Measurements from ENCODE around the gene PNO1. TPM values are rescaled to one million over a fixed set of nuclear protein-coding genes. Genes with fewer than 3 reads are reported as not detected.
A peak's percentile ranks its signal among the peaks of the same experiment; 100 is the strongest.

PNO1 gene
- total and polyA plus RNA-seq, 2 donors (not counting 3 experiments of a cell fraction or from before 2014, with no cell fraction given), result 9.4 to 25.6 TPM

- DNase-seq (ENCODE audit: low read depth, low spot score) (peak; percentile 37), FAIRE-seq (no peak)
- no peaks in the 10 kb centered on the region for H3K9me3 ChIP-seq (replicated peaks; ENCODE audit: control insufficient read depth, insufficient read depth, low read length)
- no peak overlapping the region for H3K27ac ChIP-seq (ENCODE audit: insufficient read depth, low read depth, low read length)
- H3K9ac ChIP-seq (replicated peaks; ENCODE audit: extremely low read depth, insufficient read depth, low read length), result no peak overlapping the region
- dilution Hi-C loops (cut with MboI; ENCODE audit: extremely low pct_ligation_motif_present, low sequenced_read_pairs) (no loop called here), intact Hi-C loops (cut with micrococcal nuclease) (loop anchor here (1.0 kb wide), 1 partner anchor 63 kb away; no protein-coding TSS in a partner anchor)
- BruUV-seq (replicated peaks), result no TSS peak
- H3K4me2 ChIP-seq (ENCODE audit: insufficient read depth, low read length), result no peak overlapping the region
- H3K9me1 ChIP-seq (replicated peaks; ENCODE audit: control insufficient read depth, extremely low read depth, insufficient read depth, low read length), result no peaks in the 10 kb centered on the region
- peaks cover 3% of the 10 kb centered on the region for H4K20me1 ChIP-seq (replicated peaks; ENCODE audit: control insufficient read depth, extremely low read depth, insufficient read depth, low read length)
- no peak overlapping the region for H2AFZ ChIP-seq (ENCODE audit: low read depth, low read length)
- TF ChIP-seq, protein P1, sequence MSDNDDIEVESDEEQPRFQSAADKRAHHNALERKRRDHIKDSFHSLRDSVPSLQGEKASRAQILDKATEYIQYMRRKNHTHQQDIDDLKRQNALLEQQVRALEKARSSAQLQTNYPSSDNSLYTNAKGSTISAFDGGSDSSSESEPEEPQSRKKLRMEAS (IDR thresholded peaks at IDR 0.05; ENCODE audit: insufficient read depth, insufficient read length), result no peak
- TF ChIP-seq, protein P2, sequence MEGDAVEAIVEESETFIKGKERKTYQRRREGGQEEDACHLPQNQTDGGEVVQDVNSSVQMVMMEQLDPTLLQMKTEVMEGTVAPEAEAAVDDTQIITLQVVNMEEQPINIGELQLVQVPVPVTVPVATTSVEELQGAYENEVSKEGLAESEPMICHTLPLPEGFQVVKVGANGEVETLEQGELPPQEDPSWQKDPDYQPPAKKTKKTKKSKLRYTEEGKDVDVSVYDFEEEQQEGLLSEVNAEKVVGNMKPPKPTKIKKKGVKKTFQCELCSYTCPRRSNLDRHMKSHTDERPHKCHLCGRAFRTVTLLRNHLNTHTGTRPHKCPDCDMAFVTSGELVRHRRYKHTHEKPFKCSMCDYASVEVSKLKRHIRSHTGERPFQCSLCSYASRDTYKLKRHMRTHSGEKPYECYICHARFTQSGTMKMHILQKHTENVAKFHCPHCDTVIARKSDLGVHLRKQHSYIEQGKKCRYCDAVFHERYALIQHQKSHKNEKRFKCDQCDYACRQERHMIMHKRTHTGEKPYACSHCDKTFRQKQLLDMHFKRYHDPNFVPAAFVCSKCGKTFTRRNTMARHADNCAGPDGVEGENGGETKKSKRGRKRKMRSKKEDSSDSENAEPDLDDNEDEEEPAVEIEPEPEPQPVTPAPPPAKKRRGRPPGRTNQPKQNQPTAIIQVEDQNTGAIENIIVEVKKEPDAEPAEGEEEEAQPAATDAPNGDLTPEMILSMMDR (IDR thresholded peaks at IDR 0.05; ENCODE audit: extremely low read depth in 1 of 2, insufficient read depth in 1 of 2, low read depth in 1 of 2, low read length in 2 of 2), result peak; percentile 70 to 80
- peaks cover 48% of the 10 kb centered on the region for H3K79me2 ChIP-seq (ENCODE audit: control insufficient read depth, insufficient read depth, low read length)
- H3K4me1 ChIP-seq (ENCODE audit: control insufficient read depth, extremely low read depth, insufficient read depth, low read length), result no peaks in the 10 kb centered on the region
- ChIA-PET POLR2A (no interaction called here), CTCF (interaction anchor here (0.9 to 3.7 kb wide), 19 partner anchors 7 to 107 kb away, joined by 3 to 36 read pairs (median 4); no protein-coding TSS in a partner anchor)
- H3K36me3 ChIP-seq (ENCODE audit: control insufficient read depth in 2 of 2, extremely low read depth in 1 of 2, insufficient read depth in 2 of 2, low read length in 2 of 2), result peaks cover 9 to 14% of the 10 kb centered on the region in 2 experiments
- no peak overlapping the region for H3K4me3 ChIP-seq (replicated peaks in 1 of 3; ENCODE audit: insufficient read depth in 1 of 3, low read depth in 1 of 3, low read length in 3 of 3)
- H3K27me3 ChIP-seq (ENCODE audit: control insufficient read depth in 2 of 2, insufficient read depth in 2 of 2, low read length in 2 of 2), result no peaks in the 10 kb centered on the region
Measured at GRCh38 chr2:68185541-68186164, 28.0 kb downstream of the PNO1 start.

DNA sequence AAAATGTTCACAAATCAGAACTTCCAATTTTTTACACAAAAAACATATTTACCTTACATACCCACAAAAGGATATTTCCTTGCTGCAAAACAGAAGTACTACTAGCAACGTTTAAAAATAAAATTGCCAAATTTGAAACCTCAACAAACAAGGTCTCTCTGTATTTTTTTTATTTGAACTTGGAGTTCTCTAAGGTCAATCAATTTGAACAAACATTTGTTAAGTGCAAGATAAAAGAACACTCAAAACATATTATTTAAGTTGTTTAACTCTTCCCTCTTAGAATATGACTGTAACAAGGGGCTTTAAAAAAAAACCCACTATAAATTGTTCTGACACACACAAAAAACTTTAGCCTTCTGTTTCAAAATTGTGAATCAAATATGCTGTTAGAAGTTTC lies 29.6 kb downstream of the PNO1 start:
- ChIA-PET CTCF (interaction anchor here (1.1 to 1.4 kb wide), 3 partner anchors 9 to 41 kb away, joined by 3 to 5 read pairs (median 3); no protein-coding TSS in a partner anchor), POLR2A (no interaction called here)
- dilution Hi-C loops (cut with MboI; ENCODE audit: extremely low pct_ligation_motif_present, low sequenced_read_pairs) (no loop called here), intact Hi-C loops (cut with micrococcal nuclease) (no loop called here)
- no peak overlapping the region for H3K4me3 ChIP-seq (replicated peaks in 1 of 3; ENCODE audit: insufficient read depth in 1 of 3, low read depth in 1 of 3, low read length in 3 of 3)
- peaks cover 8% of the 10 kb centered on the region for H4K20me1 ChIP-seq (replicated peaks; ENCODE audit: control insufficient read depth, extremely low read depth, insufficient read depth, low read length)
- H3K4me1 ChIP-seq (ENCODE audit: control insufficient read depth, extremely low read depth, insufficient read depth, low read length), result peaks cover 3% of the 10 kb centered on the region
- FAIRE-seq (no peak), DNase-seq (ENCODE audit: low read depth, low spot score) (no peak)
- H3K9me3 ChIP-seq (replicated peaks; ENCODE audit: control insufficient read depth, insufficient read depth, low read length), result no peaks in the 10 kb centered on the region
- no peak overlapping the region for H3K4me2 ChIP-seq (ENCODE audit: insufficient read depth, low read length)
- no peak overlapping the region for H3K27ac ChIP-seq (ENCODE audit: insufficient read depth, low read depth, low read length)
- no peaks in the 10 kb centered on the region for H3K27me3 ChIP-seq (ENCODE audit: control insufficient read depth in 2 of 2, insufficient read depth in 2 of 2, low read length in 2 of 2)
- H3K79me2 ChIP-seq (ENCODE audit: control insufficient read depth, insufficient read depth, low read length), result peaks cover 64% of the 10 kb centered on the region
- no peak overlapping the region for H2AFZ ChIP-seq (ENCODE audit: low read depth, low read length)
- H3K9me1 ChIP-seq (replicated peaks; ENCODE audit: control insufficient read depth, extremely low read depth, insufficient read depth, low read length), result no peaks in the 10 kb centered on the region
- peaks cover 7 to 14% of the 10 kb centered on the region in 2 experiments for H3K36me3 ChIP-seq (ENCODE audit: control insufficient read depth in 2 of 2, extremely low read depth in 1 of 2, insufficient read depth in 2 of 2, low read length in 2 of 2)
- no TSS peak for BruUV-seq (replicated peaks)
- TF ChIP-seq MYC (IDR thresholded peaks at IDR 0.05; ENCODE audit: low read depth, low read length) (no peak), JUN (IDR thresholded peaks at IDR 0.05; ENCODE audit: borderline replicate concordance, insufficient read depth, insufficient read length, low read depth) (no peak), POLR2A (IDR thresholded peaks at IDR 0.05; ENCODE audit: low read depth, low read length) (no peak), EZH2 (IDR thresholded peaks at IDR 0.05; ENCODE audit: borderline replicate concordance, low read depth, low read length, severe bottlenecking) (no peak), FOS (IDR thresholded peaks at IDR 0.05; ENCODE audit: borderline replicate concordance, insufficient read depth, low read length) (no peak), POLR2AphosphoS5 (IDR thresholded peaks at IDR 0.05; ENCODE audit: insufficient read depth, low read depth, low read length) (no peak), GATA2 (IDR thresholded peaks at IDR 0.05; ENCODE audit: insufficient read depth, insufficient read length, low read depth, low read length) (no peak)
- TF ChIP-seq, protein P2 (IDR thresholded peaks at IDR 0.05; ENCODE audit: extremely low read depth in 1 of 2, insufficient read depth in 1 of 2, low read depth in 1 of 2, low read length in 2 of 2), result no peak
- TF ChIP-seq, protein P1 (IDR thresholded peaks at IDR 0.05; ENCODE audit: insufficient read depth, insufficient read length), result no peak
- no peak overlapping the region for H3K9ac ChIP-seq (replicated peaks; ENCODE audit: extremely low read depth, insufficient read depth, low read length)
